ENCODE results near the gene COG7. TPM values are rescaled to one million over a fixed set of nuclear protein-coding genes. Genes with fewer than 3 reads are reported as not detected.
A peak's percentile ranks its signal among the peaks of the same experiment; 100 is the strongest.

The COG7 gene
- total RNA-seq, 1 experiment from 2014 or later, result 17.9 TPM

GRCh38 chr16:23362460-23363317 is 90.3 kb downstream of the COG7 start:
- no peak overlapping the region for H2BK20ac ChIP-seq (ENCODE audit: low read depth, low read length, poor library complexity, severe bottlenecking)

More at GRCh38 chr16:23362460-23363317, 90.3 kb downstream of the COG7 start:
- H3K27ac ChIP-seq (ENCODE audit: insufficient read length, low read depth, low read length), result no peak overlapping the region
- no peak overlapping the region for H2AFZ ChIP-seq (ENCODE audit: low read length)
- no peak overlapping the region for H4K8ac ChIP-seq (replicated peaks; ENCODE audit: insufficient read length, low read depth, low read length)
- Mint-ChIP-seq H3K27me3 (ENCODE audit: low read depth) (no peaks in the 10 kb centered on the region; the same call in 1 of the 2 replicates), H3K9me3 (no peaks in the 10 kb centered on the region), H3K4me3 (no peak overlapping the region), H3K36me3 (ENCODE audit: insufficient read depth in 1 of 3, low read depth in 3 of 3) (no peaks in the 10 kb centered on the region), H3K4me1 (peaks cover 9 to 11% of the 10 kb centered on the region in 2 experiments), H3K27ac (peak overlapping the region in 2 of 3 experiments; percentile 27 to 38; a peak in 1 of 7 replicates)
- H3K14ac ChIP-seq (ENCODE audit: insufficient read depth, low read length), result no peak overlapping the region; the same call in 1 of the 2 replicates
- H4K5ac ChIP-seq (ENCODE audit: insufficient read length, low read depth, low read length), result no peak overlapping the region
- no peak overlapping the region for H2AK5ac ChIP-seq (ENCODE audit: insufficient read length, low read length)
- no peak overlapping the region for H3K56ac ChIP-seq (ENCODE audit: insufficient read length, low read depth, low read length)
- H4K91ac ChIP-seq (ENCODE audit: insufficient read length, low read depth, low read length), result no peak overlapping the region
- no peak overlapping the region for H2BK15ac ChIP-seq (ENCODE audit: low read depth, low read length)
- no peak overlapping the region for H3K4ac ChIP-seq (ENCODE audit: low read depth, low read length)
- H4K20me1 ChIP-seq (ENCODE audit: control insufficient read depth, insufficient read depth, insufficient read length), result no peaks in the 10 kb centered on the region
- no peak overlapping the region for H3K4me2 ChIP-seq (ENCODE audit: insufficient read depth, insufficient read length, low read length)
- WGBS (ENCODE audit: extremely low coverage, insufficient read length, low lambda C conversion rate), result no CpG with 5 or more reads among the region's 11 CpGs
- TF ChIP-seq, protein P1, sequence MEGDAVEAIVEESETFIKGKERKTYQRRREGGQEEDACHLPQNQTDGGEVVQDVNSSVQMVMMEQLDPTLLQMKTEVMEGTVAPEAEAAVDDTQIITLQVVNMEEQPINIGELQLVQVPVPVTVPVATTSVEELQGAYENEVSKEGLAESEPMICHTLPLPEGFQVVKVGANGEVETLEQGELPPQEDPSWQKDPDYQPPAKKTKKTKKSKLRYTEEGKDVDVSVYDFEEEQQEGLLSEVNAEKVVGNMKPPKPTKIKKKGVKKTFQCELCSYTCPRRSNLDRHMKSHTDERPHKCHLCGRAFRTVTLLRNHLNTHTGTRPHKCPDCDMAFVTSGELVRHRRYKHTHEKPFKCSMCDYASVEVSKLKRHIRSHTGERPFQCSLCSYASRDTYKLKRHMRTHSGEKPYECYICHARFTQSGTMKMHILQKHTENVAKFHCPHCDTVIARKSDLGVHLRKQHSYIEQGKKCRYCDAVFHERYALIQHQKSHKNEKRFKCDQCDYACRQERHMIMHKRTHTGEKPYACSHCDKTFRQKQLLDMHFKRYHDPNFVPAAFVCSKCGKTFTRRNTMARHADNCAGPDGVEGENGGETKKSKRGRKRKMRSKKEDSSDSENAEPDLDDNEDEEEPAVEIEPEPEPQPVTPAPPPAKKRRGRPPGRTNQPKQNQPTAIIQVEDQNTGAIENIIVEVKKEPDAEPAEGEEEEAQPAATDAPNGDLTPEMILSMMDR (conservative IDR thresholded peaks at IDR 0.05), result no peak
- no peak overlapping the region for H2BK12ac ChIP-seq (ENCODE audit: insufficient read length, low read depth, low read length)
- H3K23ac ChIP-seq (ENCODE audit: insufficient read length, low read depth, low read length), result no peak overlapping the region
- H3T11ph ChIP-seq (ENCODE audit: low read length), result no peak overlapping the region
- DNase-seq, result no peak
- H3K27me3 ChIP-seq (ENCODE audit: insufficient read depth, low read length), result no peaks in the 10 kb centered on the region
- H3K79me1 ChIP-seq (ENCODE audit: insufficient read depth, low read depth, low read length, poor library complexity, severe bottlenecking), result no peaks in the 10 kb centered on the region
- no peak overlapping the region for H3K9ac ChIP-seq (ENCODE audit: extremely low read depth, insufficient read length, low read length)
- no peaks in the 10 kb centered on the region for H3K9me3 ChIP-seq (ENCODE audit: control insufficient read depth, low read depth, low read length)
- H3K4me1 ChIP-seq (ENCODE audit: insufficient read depth, low read length), result peaks cover 2% of the 10 kb centered on the region; the same call in 1 of the 2 replicates
- no peak overlapping the region for H2BK120ac ChIP-seq (ENCODE audit: low read depth, low read length, poor library complexity, severe bottlenecking)
- H2BK5ac ChIP-seq (ENCODE audit: insufficient read length, low read length), result no peak overlapping the region
- H3K79me2 ChIP-seq (ENCODE audit: insufficient read depth, low read length), result no peaks in the 10 kb centered on the region
- no peak overlapping the region for H3K18ac ChIP-seq (ENCODE audit: insufficient read length, low read depth, low read length)
- no peaks in the 10 kb centered on the region for H3K23me2 ChIP-seq (ENCODE audit: insufficient read length, low read depth, low read length, poor library complexity, severe bottlenecking)

All from H9 (cell line).